Measurements from ENCODE around the gene TEX28.
"Not testable (repeated sequence)": the region's sequence is repeated elsewhere in the genome, so short reads cannot be mapped to it uniquely, and the experiment has no call there.

TEX28 gene, protein sequence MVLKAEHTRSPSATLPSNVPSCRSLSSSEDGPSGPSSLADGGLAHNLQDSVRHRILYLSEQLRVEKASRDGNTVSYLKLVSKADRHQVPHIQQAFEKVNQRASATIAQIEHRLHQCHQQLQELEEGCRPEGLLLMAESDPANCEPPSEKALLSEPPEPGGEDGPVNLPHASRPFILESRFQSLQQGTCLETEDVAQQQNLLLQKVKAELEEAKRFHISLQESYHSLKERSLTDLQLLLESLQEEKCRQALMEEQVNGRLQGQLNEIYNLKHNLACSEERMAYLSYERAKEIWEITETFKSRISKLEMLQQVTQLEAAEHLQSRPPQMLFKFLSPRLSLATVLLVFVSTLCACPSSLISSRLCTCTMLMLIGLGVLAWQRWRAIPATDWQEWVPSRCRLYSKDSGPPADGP

DNA sequence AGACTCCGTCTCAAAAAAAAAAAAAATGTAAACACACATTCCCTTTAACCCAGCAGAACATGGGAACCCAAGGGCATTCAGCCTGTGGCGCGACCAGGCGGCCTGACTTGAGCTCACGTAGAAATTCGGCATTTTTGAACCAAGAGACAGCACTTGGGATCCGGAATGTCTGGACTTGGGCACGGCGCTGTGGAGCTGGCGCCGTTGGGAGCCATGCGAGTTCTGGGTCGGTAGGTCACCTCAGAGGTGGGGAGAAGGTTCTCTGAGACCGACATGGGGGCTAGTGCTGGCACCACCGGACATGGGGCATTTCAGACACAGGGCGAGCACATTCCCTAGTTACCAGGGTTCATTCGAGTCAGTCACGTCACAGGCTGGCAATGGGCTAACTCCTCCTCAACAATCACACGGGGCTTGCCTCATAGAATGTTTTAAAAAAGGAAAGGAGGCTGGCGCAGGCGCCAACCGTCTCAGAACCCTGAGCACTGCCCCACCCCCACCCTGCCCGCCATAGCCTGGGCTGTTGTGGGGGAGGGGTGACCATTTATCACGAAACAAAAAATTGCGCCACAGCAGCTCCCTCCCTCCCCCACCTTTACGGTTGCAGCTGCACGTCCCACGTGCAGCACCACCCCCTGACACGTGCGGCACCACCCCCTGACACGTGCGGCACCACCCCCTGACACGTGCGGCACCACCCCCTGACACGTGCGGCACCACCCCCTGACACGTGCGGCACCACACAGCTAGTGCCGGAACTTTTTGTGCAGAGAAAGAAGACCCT is at the start of gene TEX28:
Gene TEX28, minus strand, starts transcription at position 334 of the 784 bp plus-strand sequence. CDS start 3,007 bp downstream, outside the sequence.
- in situ Hi-C loops (cut with MboI; ENCODE audit: low sequenced_read_pairs, unreplicated experiment), result no loop called here
- TF ChIP-seq, protein P1, sequence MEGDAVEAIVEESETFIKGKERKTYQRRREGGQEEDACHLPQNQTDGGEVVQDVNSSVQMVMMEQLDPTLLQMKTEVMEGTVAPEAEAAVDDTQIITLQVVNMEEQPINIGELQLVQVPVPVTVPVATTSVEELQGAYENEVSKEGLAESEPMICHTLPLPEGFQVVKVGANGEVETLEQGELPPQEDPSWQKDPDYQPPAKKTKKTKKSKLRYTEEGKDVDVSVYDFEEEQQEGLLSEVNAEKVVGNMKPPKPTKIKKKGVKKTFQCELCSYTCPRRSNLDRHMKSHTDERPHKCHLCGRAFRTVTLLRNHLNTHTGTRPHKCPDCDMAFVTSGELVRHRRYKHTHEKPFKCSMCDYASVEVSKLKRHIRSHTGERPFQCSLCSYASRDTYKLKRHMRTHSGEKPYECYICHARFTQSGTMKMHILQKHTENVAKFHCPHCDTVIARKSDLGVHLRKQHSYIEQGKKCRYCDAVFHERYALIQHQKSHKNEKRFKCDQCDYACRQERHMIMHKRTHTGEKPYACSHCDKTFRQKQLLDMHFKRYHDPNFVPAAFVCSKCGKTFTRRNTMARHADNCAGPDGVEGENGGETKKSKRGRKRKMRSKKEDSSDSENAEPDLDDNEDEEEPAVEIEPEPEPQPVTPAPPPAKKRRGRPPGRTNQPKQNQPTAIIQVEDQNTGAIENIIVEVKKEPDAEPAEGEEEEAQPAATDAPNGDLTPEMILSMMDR (IDR thresholded peaks at IDR 0.05; ENCODE audit: borderline replicate concordance, control extremely low read depth, extremely low read depth, insufficient read depth, missing control alignments), result no peak
- no peak for DNase-seq (ENCODE audit: low spot score)

DNA sequence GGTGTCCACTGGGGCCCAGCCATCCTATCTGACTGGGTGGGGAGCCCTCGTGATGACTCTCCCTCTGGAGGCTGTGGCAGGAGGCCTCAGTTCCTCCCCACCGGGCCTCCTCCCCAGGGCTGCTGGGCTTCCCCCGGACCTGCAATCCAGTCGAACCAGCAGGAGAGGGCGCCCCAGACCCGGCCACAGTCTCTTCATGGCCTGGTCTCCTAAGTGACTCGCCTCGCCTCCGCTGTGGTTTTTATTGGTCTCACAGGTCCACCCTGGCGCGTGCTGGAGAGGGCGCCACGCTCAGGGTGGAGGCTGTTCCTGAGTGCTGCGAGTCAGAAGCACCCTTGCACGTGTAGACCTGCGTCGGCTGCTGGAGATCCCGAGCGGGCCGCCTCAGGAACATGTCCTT is 48.7 kb upstream of the TEX28 start:
- in situ Hi-C loops (cut with MboI; ENCODE audit: low sequenced_read_pairs, unreplicated experiment); DNase-seq (ENCODE audit: low spot score): not testable (repeated sequence)

DNA sequence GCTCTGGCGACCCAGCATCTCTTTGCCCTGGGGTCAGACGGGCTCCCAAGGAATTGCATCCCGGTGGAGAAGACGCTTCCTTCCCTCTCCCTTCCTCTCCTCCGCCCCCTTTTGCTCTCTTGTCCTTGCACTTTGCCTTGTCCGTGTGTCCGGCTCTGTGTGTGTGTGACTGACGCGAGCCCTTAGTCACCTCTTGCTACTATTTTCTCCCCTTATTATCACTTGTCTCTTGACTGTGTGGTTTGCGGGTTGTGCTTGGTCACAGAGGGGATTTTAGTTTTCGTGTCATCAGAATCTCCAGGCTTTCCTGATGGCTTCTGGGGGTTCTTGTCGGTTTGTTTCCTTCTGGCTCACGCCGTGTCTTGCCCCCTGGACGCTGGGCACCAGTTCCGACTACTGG is 48.1 kb upstream of the TEX28 start:
- in situ Hi-C loops (cut with MboI; ENCODE audit: low sequenced_read_pairs, unreplicated experiment); DNase-seq (ENCODE audit: low spot score): not testable (repeated sequence)

DNA sequence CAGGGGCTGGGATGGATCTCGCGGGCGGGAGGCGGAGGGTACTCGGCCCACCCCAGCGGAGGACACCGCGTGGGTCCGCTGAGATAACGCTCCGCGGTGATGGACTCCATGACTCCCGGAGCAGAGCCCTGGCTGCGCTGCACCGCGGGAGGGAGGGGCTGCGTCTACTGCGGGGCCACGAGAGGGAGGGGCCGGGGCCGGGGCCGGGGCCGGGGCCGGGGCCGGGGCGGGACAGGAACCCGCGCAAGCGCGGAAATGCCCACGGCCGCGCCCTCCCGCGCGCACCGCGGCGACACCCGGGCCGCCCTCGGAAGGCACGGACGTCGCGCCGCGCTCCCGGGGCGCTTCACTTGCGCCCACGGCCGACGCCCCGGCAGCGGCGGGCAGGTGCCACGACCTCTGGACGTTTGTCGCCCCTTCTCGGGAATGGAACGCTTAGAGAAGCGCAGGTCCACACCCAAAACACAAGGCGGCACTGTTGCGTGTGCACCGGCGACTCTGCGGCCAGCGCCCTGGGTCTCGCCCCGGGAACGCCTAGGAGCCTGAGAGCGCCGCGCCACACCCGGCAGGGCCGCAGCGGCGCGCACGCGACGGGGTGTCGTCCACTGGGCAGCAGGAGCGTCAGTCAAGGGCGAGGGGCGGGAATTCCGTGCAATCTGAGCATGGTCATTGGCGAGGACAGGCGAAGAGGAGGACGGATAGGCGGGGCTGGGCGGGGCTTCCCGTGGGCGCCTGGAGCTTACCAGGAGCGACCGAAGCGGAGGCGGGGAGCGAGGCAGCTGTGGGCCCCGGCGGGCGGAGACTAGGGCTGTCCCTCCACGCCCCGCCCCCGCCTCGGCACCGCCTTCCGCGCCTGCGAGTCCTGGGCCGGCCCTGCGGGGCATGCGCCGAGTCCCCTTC is 46.7 kb upstream of the TEX28 start:
- in situ Hi-C loops (cut with MboI; ENCODE audit: low sequenced_read_pairs, unreplicated experiment); DNase-seq (ENCODE audit: low spot score): not testable (repeated sequence)

DNA sequence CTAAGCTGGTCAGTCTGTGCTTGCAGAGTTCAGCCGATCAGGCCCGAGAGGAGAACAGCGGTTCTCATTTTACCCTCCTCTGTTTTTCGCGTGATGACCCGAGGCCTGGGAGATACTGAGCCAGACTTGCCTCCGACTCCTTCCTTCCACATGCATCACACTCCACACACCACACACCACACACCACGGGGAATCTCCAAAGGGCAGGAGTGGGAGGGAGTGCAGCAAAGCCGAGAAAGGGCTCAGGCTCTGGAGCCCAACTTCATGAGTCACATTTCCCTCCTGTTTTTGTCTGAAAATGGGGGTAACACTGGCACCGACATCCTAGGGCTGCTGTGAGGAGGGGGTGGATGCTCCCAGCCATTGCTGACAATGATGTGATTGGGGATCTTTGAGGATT is 39.6 kb upstream of the TEX28 start:
- DNase-seq (ENCODE audit: low spot score), result no peak
- in situ Hi-C loops (cut with MboI; ENCODE audit: low sequenced_read_pairs, unreplicated experiment), result no loop called here
- TF ChIP-seq, protein P1 (IDR thresholded peaks at IDR 0.05; ENCODE audit: borderline replicate concordance, control extremely low read depth, extremely low read depth, insufficient read depth, missing control alignments), result no peak

DNA sequence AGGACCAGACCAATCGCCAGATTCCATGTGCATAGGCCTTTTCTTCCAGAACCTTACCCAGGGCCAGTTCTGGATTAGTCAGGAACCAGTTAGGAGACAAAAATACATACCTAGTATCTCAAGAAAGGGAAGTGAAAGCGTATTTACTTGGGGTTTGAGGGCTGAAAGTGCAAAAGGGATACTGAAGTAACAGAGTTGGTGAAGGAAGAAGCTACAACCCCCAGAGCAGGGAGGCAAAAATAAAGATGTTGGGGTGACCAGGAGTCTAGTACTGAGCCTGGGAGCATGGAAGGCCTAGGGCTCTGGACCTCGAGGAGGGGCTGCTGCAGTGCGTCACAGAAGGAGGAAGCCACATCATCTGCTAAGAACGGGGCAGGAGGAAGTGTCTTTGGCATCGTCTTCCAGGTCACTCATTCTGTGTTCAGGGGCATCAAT is 38.9 kb upstream of the TEX28 start:
- TF ChIP-seq, protein P1 (IDR thresholded peaks at IDR 0.05; ENCODE audit: borderline replicate concordance, control extremely low read depth, extremely low read depth, insufficient read depth, missing control alignments), result no peak
- no peak for DNase-seq (ENCODE audit: low spot score)
- in situ Hi-C loops (cut with MboI; ENCODE audit: low sequenced_read_pairs, unreplicated experiment), result no loop called here

DNA sequence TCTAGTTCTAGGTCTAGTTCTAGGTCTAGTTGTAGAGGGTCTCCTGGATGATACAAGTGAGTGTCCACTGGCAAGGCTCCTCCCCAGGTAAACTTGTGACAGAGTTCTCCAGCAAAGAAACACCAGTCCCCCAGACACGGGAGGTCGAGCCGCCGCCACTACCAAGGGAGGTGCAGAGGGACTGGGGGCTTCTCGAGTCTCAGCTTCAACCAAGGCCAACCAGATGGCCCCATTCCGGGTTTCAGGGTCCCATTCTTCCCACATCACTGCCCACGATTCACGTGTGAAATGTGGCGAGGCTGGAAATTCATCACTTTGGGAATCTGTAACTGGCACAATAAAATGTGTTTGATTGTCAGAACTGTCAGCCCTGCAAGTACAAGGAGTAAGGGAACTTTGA is 38.2 kb upstream of the TEX28 start:
- DNase-seq (ENCODE audit: low spot score), result no peak
- TF ChIP-seq, protein P1 (IDR thresholded peaks at IDR 0.05; ENCODE audit: borderline replicate concordance, control extremely low read depth, extremely low read depth, insufficient read depth, missing control alignments), result no peak
- in situ Hi-C loops (cut with MboI; ENCODE audit: low sequenced_read_pairs, unreplicated experiment), result no loop called here
